H9 (cell line): Measurements from ENCODE around the gene NXN. TPM values are rescaled to one million over a fixed set of nuclear protein-coding genes. Genes with fewer than 3 reads are reported as not detected.
A peak's percentile ranks its signal among the peaks of the same experiment; 100 is the strongest.

Experiments used
- DNase-seq: peaks from one replicate; pipeline ENCODE4 v3.0.0-alpha.2; 2017
- H2AFZ ChIP-seq: one replicate; pipeline ENCODE4 v1.6.1; 2013; ENCODE audit warnings: mild to moderate bottlenecking, low read length, control low read depth, moderate library complexity
- H2AK5ac ChIP-seq: 2 replicates; pipeline ENCODE4 v1.6.1; 2013; ENCODE audit warnings: low read length, control low read depth, mixed read lengths; ENCODE audit not compliant: insufficient read length
- H2BK120ac ChIP-seq: one replicate; pipeline ENCODE4 v1.6.1; 2013; ENCODE audit warnings: low read depth, mild to moderate bottlenecking, low read length, control low read depth, inconsistent platforms; ENCODE audit not compliant: poor library complexity, severe bottlenecking
- H2BK12ac ChIP-seq: 2 replicates; pipeline ENCODE4 v1.6.1; 2013; ENCODE audit warnings: low read length, control low read depth, mixed read lengths, low read depth; ENCODE audit not compliant: insufficient read length
- H2BK15ac ChIP-seq: 2 replicates; pipeline ENCODE4 v1.6.1; 2013; ENCODE audit warnings: low read depth, low read length, control low read depth
- H2BK20ac ChIP-seq: one replicate; pipeline ENCODE4 v1.6.1; 2013; ENCODE audit warnings: low read depth, mild to moderate bottlenecking, low read length, control low read depth, inconsistent platforms; ENCODE audit not compliant: poor library complexity, severe bottlenecking
- H2BK5ac ChIP-seq: 2 replicates; pipeline ENCODE4 v1.6.1; 2013; ENCODE audit warnings: low read length, control low read depth, mixed read lengths; ENCODE audit not compliant: insufficient read length
- H3K14ac ChIP-seq: 2 replicates; pipeline ENCODE4 v1.6.1; 2013; ENCODE audit warnings: low read length, control low read depth; ENCODE audit not compliant: insufficient read depth
- H3K18ac ChIP-seq: 2 replicates; pipeline ENCODE4 v1.6.1; 2013; ENCODE audit warnings: low read depth, mild to moderate bottlenecking, mixed read lengths, low read length, control low read depth; ENCODE audit not compliant: insufficient read length
- H3K23ac ChIP-seq: 2 replicates; pipeline ENCODE4 v1.6.1; 2013; ENCODE audit warnings: low read length, control low read depth, mixed read lengths, low read depth; ENCODE audit not compliant: insufficient read length
- H3K23me2 ChIP-seq: 2 replicates; pipeline ENCODE4 v1.6.1; 2013; ENCODE audit warnings: low read depth, mild to moderate bottlenecking, mixed read lengths, low read length, control low read depth; ENCODE audit not compliant: insufficient read length, poor library complexity, severe bottlenecking
- H3K27ac ChIP-seq: 2 replicates; pipeline ENCODE4 v1.5.1; 2013; ENCODE audit warnings: low read length, control low read depth, mixed read lengths, low read depth; ENCODE audit not compliant: insufficient read length
- H3K27me3 ChIP-seq: 2 replicates; pipeline ENCODE4 v1.6.1; 2013; ENCODE audit warnings: low read length, control low read depth, inconsistent platforms; ENCODE audit not compliant: insufficient read depth
- H3K4ac ChIP-seq: 2 replicates; pipeline ENCODE4 v1.6.1; 2013; ENCODE audit warnings: low read depth, mild to moderate bottlenecking, control low read depth, inconsistent platforms, low read length, moderate library complexity
- H3K4me1 ChIP-seq: 2 replicates; pipeline ENCODE4 v1.6.1; 2013; ENCODE audit warnings: low read length, control low read depth, inconsistent platforms; ENCODE audit not compliant: insufficient read depth
- H3K4me2 ChIP-seq: 2 replicates; pipeline ENCODE4 v1.6.1; 2013; ENCODE audit warnings: low read length, control low read depth, mixed read lengths; ENCODE audit not compliant: insufficient read length, insufficient read depth
- H3K56ac ChIP-seq: 2 replicates; pipeline ENCODE4 v1.6.1; 2013; ENCODE audit warnings: low read depth, mild to moderate bottlenecking, mixed read lengths, low read length, control low read depth; ENCODE audit not compliant: insufficient read length
- H3K79me1 ChIP-seq: 2 replicates; pipeline ENCODE4 v1.6.1; 2013; ENCODE audit warnings: low read depth, mild to moderate bottlenecking, moderate library complexity, low read length, control low read depth, inconsistent platforms; ENCODE audit not compliant: insufficient read depth, poor library complexity, severe bottlenecking
- H3K79me2 ChIP-seq: 2 replicates; pipeline ENCODE4 v1.6.1; 2013; ENCODE audit warnings: low read length, control low read depth, inconsistent platforms; ENCODE audit not compliant: insufficient read depth
- H3K9ac ChIP-seq: 2 replicates; pipeline ENCODE4 v1.6.1; 2013; ENCODE audit warnings: low read length, control low read depth, mixed read lengths; ENCODE audit not compliant: insufficient read length; ENCODE audit errors: extremely low read depth
- H3K9me3 ChIP-seq: one replicate; pipeline ENCODE4 v1.6.1; 2013; ENCODE audit warnings: low read depth, low read length, inconsistent platforms; ENCODE audit not compliant: control insufficient read depth
- H3T11ph ChIP-seq: one replicate; pipeline ENCODE4 v1.6.1; 2013; ENCODE audit warnings: mild to moderate bottlenecking, low read length, control low read depth, inconsistent platforms
- H4K20me1 ChIP-seq: one replicate; pipeline ENCODE4 v1.6.1; 2013; ENCODE audit not compliant: control insufficient read depth, insufficient read length, insufficient read depth
- H4K5ac ChIP-seq: 2 replicates; pipeline ENCODE4 v1.6.1; 2013; ENCODE audit warnings: low read depth, mild to moderate bottlenecking, mixed read lengths, low read length, control low read depth; ENCODE audit not compliant: insufficient read length
- H4K8ac ChIP-seq: replicated peaks from 2 replicates; pipeline ENCODE4 v1.6.1; 2013; ENCODE audit warnings: low read length, control low read depth, mixed read lengths, low read depth; ENCODE audit not compliant: insufficient read length
- H4K91ac ChIP-seq: 2 replicates; pipeline ENCODE4 v1.6.1; 2013; ENCODE audit warnings: low read depth, mild to moderate bottlenecking, moderate library complexity, mixed read lengths, low read length, control low read depth; ENCODE audit not compliant: insufficient read length
- H3K27ac Mint-ChIP-seq, 3 experiments: 2 replicates in 2 of 3; 3 replicates in 1 of 3; pipeline ENCODE4 v1.8.0; 2020 to 2021; ENCODE audit warnings: mixed read lengths in 3 of 3, mild to moderate bottlenecking in 1 of 3, moderate library complexity in 1 of 3
- H3K27me3 Mint-ChIP-seq: 2 replicates; pipeline ENCODE4 v1.8.0; 2021; ENCODE audit warnings: low read depth, mild to moderate bottlenecking, moderate library complexity, mixed read lengths
- H3K36me3 Mint-ChIP-seq, 3 experiments: 2 replicates in 2 of 3; 3 replicates in 1 of 3; pipeline ENCODE4 v1.8.0; 2020 to 2021; ENCODE audit warnings: low read depth in 3 of 3, mixed read lengths in 3 of 3; ENCODE audit not compliant: insufficient read depth in 1 of 3
- H3K4me1 Mint-ChIP-seq, 2 experiments: 2 replicates each; pipeline ENCODE4 v1.8.0; 2020; ENCODE audit warnings: mixed read lengths in 2 of 2
- H3K4me3 Mint-ChIP-seq, 2 experiments: 2 replicates in 1 of 2; 3 replicates in 1 of 2; pipeline ENCODE4 v1.8.0; 2020 to 2021; ENCODE audit warnings: mild to moderate bottlenecking in 2 of 2, mixed read lengths in 2 of 2, moderate library complexity in 1 of 2
- H3K9me3 Mint-ChIP-seq, 2 experiments: 2 replicates in 1 of 2; 3 replicates in 1 of 2; pipeline ENCODE4 v1.8.0; 2020; ENCODE audit warnings: mild to moderate bottlenecking in 2 of 2, mixed read lengths in 2 of 2, moderate library complexity in 1 of 2
- WGBS: extraction: QIAGEN DNeasy Blood & Tissue Kit; methylation state at CpG from one replicate; pipeline ENCODE4 v1.1.7; 2013; ENCODE audit warnings: missing lambda C conversion rate, low lambda C conversion rate, mixed read lengths; ENCODE audit not compliant: insufficient read length; ENCODE audit errors: extremely low coverage; 5-methylcytosine and 5-hydroxymethylcytosine counted together
- total RNA-seq: library from RNA; stranded (reverse); gene quantifications from 2 replicates; pipeline ENCODE4 v1.2.1, GENCODE V29; 2021
- TF ChIP-seq, protein P1 (sequence below): fragments of 200-600 bp; sonication (generic); conservative IDR thresholded peaks from 3 replicates; pipeline ENCODE4 v1.8.0; 2021; ENCODE audit warnings: antibody characterized with exemption, mild to moderate bottlenecking

The NXN gene
- total RNA-seq, 1 experiment from 2014 or later: 93.6 TPM

DNA sequence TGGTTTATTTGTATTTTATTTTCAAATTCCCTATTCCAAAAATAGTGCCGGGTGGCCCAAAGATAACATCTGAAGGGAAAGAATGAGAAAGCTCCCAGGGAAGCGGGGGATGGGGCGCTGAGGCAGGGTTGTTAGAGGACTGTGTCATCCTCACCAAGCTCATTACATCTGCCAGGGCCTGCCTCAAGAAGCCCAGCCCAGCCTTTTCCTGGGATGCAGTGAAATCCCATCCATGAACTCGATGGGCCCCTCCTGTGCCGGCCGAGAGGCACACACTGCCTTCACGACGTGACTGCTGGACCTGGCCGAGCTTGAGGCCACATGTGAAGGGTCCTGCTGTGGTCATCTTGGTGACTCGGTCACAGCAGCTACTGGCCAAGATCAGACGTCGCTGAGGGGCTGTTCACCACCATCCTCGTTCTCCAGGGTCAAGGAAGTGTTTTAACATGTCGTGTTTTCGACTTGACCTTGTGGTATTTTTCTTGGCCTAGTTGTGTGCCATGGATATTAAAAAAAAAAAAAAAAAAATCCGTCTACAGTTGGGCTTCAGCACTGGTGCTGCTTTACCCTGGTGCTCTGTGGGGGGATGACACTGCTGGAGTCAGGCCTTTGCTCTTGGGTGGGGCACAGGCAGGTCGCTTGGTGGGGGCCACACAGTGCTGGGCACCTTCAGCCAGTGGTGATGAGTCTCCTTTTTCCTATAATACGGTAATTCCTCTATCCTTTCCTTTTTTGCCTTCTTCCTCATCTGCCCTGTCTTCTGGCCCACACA, 22.2 kb upstream of the NXN start:
- no peaks in the 10 kb centered on the region; the same call in 1 of the 2 replicates for H3K79me2 ChIP-seq
- H2AFZ ChIP-seq: no peak overlapping the region
- no peaks in the 10 kb centered on the region for H3K9me3 ChIP-seq
- no peak overlapping the region for H3K27ac ChIP-seq
- H2BK20ac ChIP-seq: no peak overlapping the region
- no peak overlapping the region for H3K9ac ChIP-seq
- H3K4me2 ChIP-seq: no peak overlapping the region
- no peak overlapping the region for H2BK120ac ChIP-seq
- no peak overlapping the region for H2AK5ac ChIP-seq
- Mint-ChIP-seq H3K9me3 (no peaks in the 10 kb centered on the region), H3K4me3 (no peak overlapping the region), H3K36me3 (peaks cover 14 to 53% (median 40%) of the 10 kb centered on the region in 3 experiments; a peak in 6 of 7 replicates), H3K4me1 (peaks cover 17% of the 10 kb centered on the region in 2 experiments), H3K27me3 (no peaks in the 10 kb centered on the region; the same call in 1 of the 2 replicates), H3K27ac (peak overlapping the region in 1 of 3 experiments; percentile 64; a peak in 1 of 7 replicates)
- H4K8ac ChIP-seq: no peak overlapping the region
- H3K27me3 ChIP-seq: no peaks in the 10 kb centered on the region
- no peak overlapping the region for H3K56ac ChIP-seq
- H3T11ph ChIP-seq: no peak overlapping the region
- no peak overlapping the region for H3K14ac ChIP-seq
- H3K4me1 ChIP-seq: peaks cover 2% of the 10 kb centered on the region; the same call in 1 of the 2 replicates
- no peak overlapping the region for H3K23ac ChIP-seq
- H2BK15ac ChIP-seq: no peak overlapping the region
- H2BK5ac ChIP-seq: no peak overlapping the region
- no peaks in the 10 kb centered on the region for H3K79me1 ChIP-seq
- no peak overlapping the region for H4K5ac ChIP-seq
- DNase-seq: no peak
- H3K4ac ChIP-seq: no peak overlapping the region
- no peak overlapping the region for H3K18ac ChIP-seq
- no peak overlapping the region for H4K91ac ChIP-seq
- no CpG with 5 or more reads among the region's 18 CpGs for WGBS
- no peaks in the 10 kb centered on the region for H4K20me1 ChIP-seq
- TF ChIP-seq, protein P1, sequence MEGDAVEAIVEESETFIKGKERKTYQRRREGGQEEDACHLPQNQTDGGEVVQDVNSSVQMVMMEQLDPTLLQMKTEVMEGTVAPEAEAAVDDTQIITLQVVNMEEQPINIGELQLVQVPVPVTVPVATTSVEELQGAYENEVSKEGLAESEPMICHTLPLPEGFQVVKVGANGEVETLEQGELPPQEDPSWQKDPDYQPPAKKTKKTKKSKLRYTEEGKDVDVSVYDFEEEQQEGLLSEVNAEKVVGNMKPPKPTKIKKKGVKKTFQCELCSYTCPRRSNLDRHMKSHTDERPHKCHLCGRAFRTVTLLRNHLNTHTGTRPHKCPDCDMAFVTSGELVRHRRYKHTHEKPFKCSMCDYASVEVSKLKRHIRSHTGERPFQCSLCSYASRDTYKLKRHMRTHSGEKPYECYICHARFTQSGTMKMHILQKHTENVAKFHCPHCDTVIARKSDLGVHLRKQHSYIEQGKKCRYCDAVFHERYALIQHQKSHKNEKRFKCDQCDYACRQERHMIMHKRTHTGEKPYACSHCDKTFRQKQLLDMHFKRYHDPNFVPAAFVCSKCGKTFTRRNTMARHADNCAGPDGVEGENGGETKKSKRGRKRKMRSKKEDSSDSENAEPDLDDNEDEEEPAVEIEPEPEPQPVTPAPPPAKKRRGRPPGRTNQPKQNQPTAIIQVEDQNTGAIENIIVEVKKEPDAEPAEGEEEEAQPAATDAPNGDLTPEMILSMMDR: no peak
- H3K23me2 ChIP-seq: peaks cover 1% of the 10 kb centered on the region
- H2BK12ac ChIP-seq: no peak overlapping the region
